SJSA1 (cell line): ENCODE results near the gene KRT38. TPM values are rescaled to one million over a fixed set of nuclear protein-coding genes. Genes with fewer than 3 reads are reported as not detected.
"Not testable (repeated sequence)": the region's sequence is repeated elsewhere in the genome, so short reads cannot be mapped to it uniquely, and the experiment has no call there.

ENCODE experiments used
- DNase-seq, 2 experiments: peaks; one replicate each; pipeline ENCODE4 v3.0.0-alpha.2; 2015 to 2020; ENCODE audit warnings: low spot score in 2 of 2, low read depth in 1 of 2
- H3K27ac ChIP-seq: fragments of 250-450 bp; sonication (Bioruptor Pico); 2 replicates; pipeline ENCODE4 v1.5.1; 2020; ENCODE audit warnings: mild to moderate bottlenecking, moderate library complexity
- H3K27me3 ChIP-seq: fragments of 250-450 bp; sonication (Bioruptor Pico); replicated peaks from 2 replicates; pipeline ENCODE4 v1.5.1; 2020; ENCODE audit warnings: mild to moderate bottlenecking, moderate library complexity
- H3K36me3 ChIP-seq: fragments of 250-450 bp; sonication (Bioruptor Pico); 2 replicates; pipeline ENCODE4 v1.5.1; 2020; ENCODE audit warnings: mild to moderate bottlenecking
- H3K4me1 ChIP-seq: fragments of 250-450 bp; sonication (Bioruptor Pico); replicated peaks from 2 replicates; pipeline ENCODE4 v1.6.1; 2021; ENCODE audit warnings: mild to moderate bottlenecking
- H3K4me3 ChIP-seq: fragments of 250-450 bp; sonication (Bioruptor Pico); 2 replicates; pipeline ENCODE4 v1.5.1; 2020; ENCODE audit warnings: mild to moderate bottlenecking
- H3K9me3 ChIP-seq: fragments of 250-450 bp; sonication (Bioruptor Pico); replicated peaks from 2 replicates; pipeline ENCODE4 v1.5.1; 2020; ENCODE audit warnings: mild to moderate bottlenecking
- total RNA-seq: library from RNA; depleted of rRNA; stranded (reverse); fragments of >200 nt; shearing (Covaris generic); gene quantifications from 2 replicates; pipeline ENCODE4 v1.2.3, GENCODE V29; 2014

Gene KRT38
- total RNA-seq, 1 experiment from 2014 or later, result not detected

GRCh38 chr17:41428591-41429291 is 12.0 kb downstream of the KRT38 start:
- no peak for DNase-seq

GRCh38 chr17:41424111-41424635 is 16.6 kb downstream of the KRT38 start, which contains the start of gene KRT37:
Gene KRT37, minus strand, starts transcription at chr17:41424585. Its CDS starts 62 bp downstream, at chr17:41424523.
- Histone ChIP-seq H3K27me3 (no peaks in the 10 kb centered on the region), H3K27ac (no peak within 1 kb of the TSS), H3K9me3 (no peaks in the 10 kb centered on the region), H3K4me3 (no peak within 1 kb of the TSS), H3K36me3 (no peaks in the 10 kb centered on the region), H3K4me1 (no peaks in the 10 kb centered on the region; the same call in 1 of the 2 replicates)
- no peak for DNase-seq

More at GRCh38 chr17:41428591-41429291, 12.0 kb downstream of the KRT38 start:
- Histone ChIP-seq H3K4me3 (no peak overlapping the region), H3K27ac (no peak overlapping the region), H3K9me3 (no peaks in the 10 kb centered on the region), H3K27me3 (no peaks in the 10 kb centered on the region), H3K36me3 (no peaks in the 10 kb centered on the region), H3K4me1 (no peaks in the 10 kb centered on the region)

GRCh38 chr17:41422586-41422985 is 18.2 kb downstream of the KRT38 start:
- not testable (repeated sequence) for H3K4me3 ChIP-seq, H3K27ac ChIP-seq, H3K36me3 ChIP-seq, DNase-seq, H3K9me3 ChIP-seq, H3K27me3 ChIP-seq, H3K4me1 ChIP-seq

- no peak for DNase-seq
- H3K36me3 ChIP-seq, result no peaks in the 10 kb centered on the region
- no peaks in the 10 kb centered on the region for H3K27me3 ChIP-seq
- peaks cover 13% of the 10 kb centered on the region for H3K4me1 ChIP-seq
- no peak overlapping the region for H3K4me3 ChIP-seq
- no peak overlapping the region for H3K27ac ChIP-seq
- no peaks in the 10 kb centered on the region for H3K9me3 ChIP-seq
Observed at GRCh38 chr17:41421617-41422016, 19.2 kb downstream of the KRT38 start.

GRCh38 chr17:41421116-41421515 is 19.7 kb downstream of the KRT38 start:
- Histone ChIP-seq H3K9me3 (no peaks in the 10 kb centered on the region), H3K4me3 (no peak overlapping the region), H3K4me1 (peaks cover 18% of the 10 kb centered on the region), H3K27me3 (no peaks in the 10 kb centered on the region), H3K27ac (no peak overlapping the region), H3K36me3 (no peaks in the 10 kb centered on the region)
- DNase-seq, result no peak

- Histone ChIP-seq H3K27me3 (no peaks in the 10 kb centered on the region), H3K36me3 (no peaks in the 10 kb centered on the region), H3K9me3 (no peaks in the 10 kb centered on the region), H3K4me3 (no peak overlapping the region), H3K4me1 (peaks cover 28% of the 10 kb centered on the region), H3K27ac (no peak overlapping the region)
- DNase-seq, result no peak
Observed at GRCh38 chr17:41420134-41420533, 20.6 kb downstream of the KRT38 start.

- Histone ChIP-seq H3K4me3 (no peak overlapping the region), H3K27ac (no peak overlapping the region), H3K4me1 (peaks cover 32% of the 10 kb centered on the region), H3K36me3 (no peaks in the 10 kb centered on the region), H3K27me3 (no peaks in the 10 kb centered on the region), H3K9me3 (no peaks in the 10 kb centered on the region)
- no peak for DNase-seq
Observed at GRCh38 chr17:41419716-41420115, 21.1 kb downstream of the KRT38 start.

GRCh38 chr17:41418116-41418860 is 22.5 kb downstream of the KRT38 start:
- H3K36me3 ChIP-seq, result no peaks in the 10 kb centered on the region
- H3K4me1 ChIP-seq, result peaks cover 47% of the 10 kb centered on the region
- DNase-seq, result no peak
- H3K9me3 ChIP-seq, result no peaks in the 10 kb centered on the region
- no peaks in the 10 kb centered on the region for H3K27me3 ChIP-seq
- H3K27ac ChIP-seq, result no peak overlapping the region
- no peak overlapping the region for H3K4me3 ChIP-seq

- DNase-seq, result peak in 1 of 2 experiments; percentile 11
- no peak overlapping the region for H3K27ac ChIP-seq
Observed at GRCh38 chr17:41417576-41418015, 23.2 kb downstream of the KRT38 start.

GRCh38 chr17:41417127-41417526 is 23.7 kb downstream of the KRT38 start:
- Histone ChIP-seq H3K36me3 (no peaks in the 10 kb centered on the region), H3K4me3 (no peak overlapping the region), H3K4me1 (peaks cover 50% of the 10 kb centered on the region), H3K27me3 (no peaks in the 10 kb centered on the region), H3K9me3 (no peaks in the 10 kb centered on the region), H3K27ac (peak overlapping the region; percentile 58)
- peak in 1 of 2 experiments; percentile 9 for DNase-seq

More at GRCh38 chr17:41417576-41418015, 23.2 kb downstream of the KRT38 start:
- Histone ChIP-seq H3K27me3 (no peaks in the 10 kb centered on the region), H3K9me3 (no peaks in the 10 kb centered on the region), H3K36me3 (no peaks in the 10 kb centered on the region), H3K4me3 (no peak overlapping the region), H3K4me1 (peaks cover 50% of the 10 kb centered on the region)

GRCh38 chr17:41416479-41416878 is 24.3 kb downstream of the KRT38 start:
- no peak for DNase-seq
- H3K9me3 ChIP-seq, result no peaks in the 10 kb centered on the region
- H3K27ac ChIP-seq, result peak overlapping the region; percentile 58
- H3K4me3 ChIP-seq, result no peak overlapping the region
- no peaks in the 10 kb centered on the region for H3K36me3 ChIP-seq
- H3K27me3 ChIP-seq, result no peaks in the 10 kb centered on the region
- H3K4me1 ChIP-seq, result peaks cover 50% of the 10 kb centered on the region

- H3K36me3 ChIP-seq, result no peaks in the 10 kb centered on the region
- peak overlapping the region; percentile 58 for H3K27ac ChIP-seq
- H3K27me3 ChIP-seq, result no peaks in the 10 kb centered on the region
- peaks cover 50% of the 10 kb centered on the region for H3K4me1 ChIP-seq
- H3K9me3 ChIP-seq, result no peaks in the 10 kb centered on the region
- peak; percentile 52 to 70 for DNase-seq
- H3K4me3 ChIP-seq, result no peak overlapping the region
Observed at GRCh38 chr17:41415833-41416335, 24.9 kb downstream of the KRT38 start.

- Histone ChIP-seq H3K9me3 (no peaks in the 10 kb centered on the region), H3K36me3 (no peaks in the 10 kb centered on the region), H3K27ac (peak overlapping the region; percentile 58), H3K4me3 (no peak overlapping the region), H3K4me1 (peaks cover 50% of the 10 kb centered on the region), H3K27me3 (no peaks in the 10 kb centered on the region)
- DNase-seq, result peak in 1 of 2 experiments; percentile 63
Observed at GRCh38 chr17:41415411-41415810, 25.4 kb downstream of the KRT38 start.

- Histone ChIP-seq H3K27me3 (no peaks in the 10 kb centered on the region), H3K36me3 (no peaks in the 10 kb centered on the region), H3K9me3 (no peaks in the 10 kb centered on the region), H3K4me1 (peaks cover 50% of the 10 kb centered on the region), H3K27ac (no peak overlapping the region), H3K4me3 (no peak overlapping the region)
- DNase-seq, result no peak
Observed at GRCh38 chr17:41413982-41414381, 26.8 kb downstream of the KRT38 start.
